PC-3 (cell line): Measurements from ENCODE around the gene CYP2B6. TPM values are rescaled to one million over a fixed set of nuclear protein-coding genes. Genes with fewer than 3 reads are reported as not detected.

ENCODE experiments used
- ATAC-seq: fragments of 200-7000 bp; cut with Tn5 transposase; 2 replicates; pipeline ENCODE4 v1.9.1; 2020; ENCODE audit warnings: mild to moderate bottlenecking, moderate library complexity
- BruUV-seq: library from RNA; stranded (reverse); fragments of 400-500 nt; replicated peaks from 2 replicates; lab custom pipeline; 2021; lab: Mats Ljungman, UMichigan
- CTCF ChIA-PET: fragments of 300-600 bp; sonication (Branson Sonifier 250); formaldehyde crosslinking; loops from one replicate; lab custom pipeline; 2022; ENCODE audit warnings: antibody characterized with exemption; lab: Charles Lee
- POLR2A ChIA-PET: fragments of 300-600 bp; sonication (Branson Sonifier 250); formaldehyde crosslinking; loops from one replicate; lab custom pipeline; 2022; ENCODE audit warnings: antibody characterized with exemption; ENCODE audit not compliant: unreplicated experiment; lab: Charles Lee
- DNase-seq: peaks from one replicate; pipeline ENCODE4 v3.0.0-alpha.2; 2015
- H2AFZ ChIP-seq: fragments of 300-600 bp; sonication (generic); 2 replicates; pipeline ENCODE4 v1.6.0; 2016; ENCODE audit warnings: antibody characterized with exemption, low read length
- H3F3A ChIP-seq: fragments of 300-600 bp; sonication (generic); one replicate; pipeline ENCODE4 v1.6.0; 2017; ENCODE audit warnings: antibody characterized with exemption, low read length, control low read depth, mild to moderate bottlenecking; ENCODE audit not compliant: unreplicated experiment
- H3K27ac ChIP-seq: fragments of 300-600 bp; sonication (generic); 2 replicates; pipeline ENCODE4 v1.5.1; 2016; ENCODE audit warnings: mild to moderate bottlenecking, low read length
- H3K27me3 ChIP-seq: fragments of 300-600 bp; sonication (generic); 2 replicates; pipeline ENCODE4 v1.6.1; 2016; ENCODE audit warnings: low read length, mixed read lengths
- H3K36me3 ChIP-seq: fragments of 300-600 bp; sonication (generic); 2 replicates; pipeline ENCODE4 v1.6.1; 2016; ENCODE audit warnings: low read depth, mixed run types, low read length, mixed read lengths
- H3K4me1 ChIP-seq: fragments of 300-600 bp; sonication (generic); 2 replicates; pipeline ENCODE4 v1.5.1; 2016; ENCODE audit warnings: low read length; ENCODE audit not compliant: insufficient read depth
- H3K4me2 ChIP-seq: fragments of 300-600 bp; sonication (generic); 2 replicates; pipeline ENCODE4 v1.6.0; 2016; ENCODE audit warnings: low read length
- H3K4me3 ChIP-seq: fragments of 300-600 bp; sonication (generic); 2 replicates; pipeline ENCODE4 v1.5.1; 2016; ENCODE audit warnings: mild to moderate bottlenecking, low read length, mixed read lengths
- H3K79me2 ChIP-seq: fragments of 300-600 bp; sonication (generic); 2 replicates; pipeline ENCODE4 v1.6.1; 2017; ENCODE audit warnings: low read length, mixed read lengths
- H3K9ac ChIP-seq: fragments of 300-600 bp; sonication (generic); 2 replicates; pipeline ENCODE4 v1.6.0; 2016; ENCODE audit warnings: mild to moderate bottlenecking, low read length
- H3K9me2 ChIP-seq: fragments of 300-600 bp; sonication (generic); replicated peaks from 2 replicates; pipeline ENCODE4 v1.6.1; 2016; ENCODE audit warnings: mixed run types, low read length, mixed read lengths
- H3K9me3 ChIP-seq: fragments of 300-600 bp; sonication (generic); 2 replicates; pipeline ENCODE4 v1.6.1; 2016; ENCODE audit warnings: low read length, mixed read lengths
- H4K20me1 ChIP-seq: fragments of 300-600 bp; sonication (generic); 2 replicates; pipeline ENCODE4 v1.6.1; 2016; ENCODE audit warnings: low read length, mixed read lengths
- EZH2 ChIP-seq: fragments of 300-600 bp; sonication (generic); IDR thresholded peaks from one replicate; pipeline ENCODE4 v1.6.1; 2017; ENCODE audit warnings: antibody characterized with exemption, mild to moderate bottlenecking, low read length; ENCODE audit not compliant: unreplicated experiment
- EZH2phosphoT487 ChIP-seq: fragments of 300-600 bp; sonication (generic); IDR thresholded peaks from 2 replicates; pipeline ENCODE4 v1.6.1; 2018; ENCODE audit warnings: mild to moderate bottlenecking, antibody characterized with exemption, low read length, borderline replicate concordance
- intact Hi-C: fragments of 100-400 bp; cut with micrococcal nuclease; formaldehyde crosslinking; loops from 2 replicates; pipeline ENCODE4 v1.9.0; 2023
- total RNA-seq: library from RNA; depleted of rRNA; stranded (reverse); fragments of >200 nt; gene quantifications from 2 replicates; pipeline ENCODE4 v1.2.3, GENCODE V29; 2014
- TF ChIP-seq, protein P1 (sequence below): fragments of 300-600 bp; sonication (generic); conservative IDR thresholded peaks from 2 replicates; pipeline ENCODE4 v1.5.1; 2017; ENCODE audit warnings: antibody characterized with exemption, low read depth, mild to moderate bottlenecking, low read length

Gene CYP2B6
- total RNA-seq, 1 experiment from 2014 or later: not detected

DNA sequence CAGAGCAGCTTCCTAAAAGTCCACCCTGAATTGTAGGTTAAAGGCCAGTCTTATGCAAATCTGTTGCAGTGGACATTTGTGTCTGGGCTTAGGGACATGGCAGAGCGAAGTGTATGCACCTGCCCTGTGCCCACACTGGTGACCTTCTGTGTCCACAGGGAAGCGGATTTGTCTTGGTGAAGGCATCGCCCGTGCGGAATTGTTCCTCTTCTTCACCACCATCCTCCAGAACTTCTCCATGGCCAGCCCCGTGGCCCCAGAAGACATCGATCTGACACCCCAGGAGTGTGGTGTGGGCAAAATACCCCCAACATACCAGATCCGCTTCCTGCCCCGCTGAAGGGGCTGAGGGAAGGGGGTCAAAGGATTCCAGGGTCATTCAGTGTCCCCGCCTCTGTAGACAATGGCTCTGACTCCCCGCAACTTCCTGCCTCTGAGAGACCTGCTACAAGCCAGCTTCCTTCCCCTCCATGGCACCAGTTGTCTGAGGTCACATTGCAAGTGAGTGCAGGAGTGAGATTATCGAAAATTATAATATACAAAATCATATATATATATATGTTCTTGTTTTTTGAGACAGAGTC, 25.5 kb downstream of the CYP2B6 start:
- Histone ChIP-seq H2AFZ (no peak overlapping the region), H3K79me2 (no peaks in the 10 kb centered on the region), H3K4me1 (no peaks in the 10 kb centered on the region), H4K20me1 (no peaks in the 10 kb centered on the region), H3K9me2 (no peaks in the 10 kb centered on the region), H3F3A (no peaks in the 10 kb centered on the region), H3K27me3 (peaks cover 17% of the 10 kb centered on the region; the same call in 1 of the 2 replicates), H3K27ac (no peak overlapping the region), H3K9ac (no peak overlapping the region), H3K4me2 (no peak overlapping the region), H3K9me3 (no peaks in the 10 kb centered on the region), H3K36me3 (no peaks in the 10 kb centered on the region), H3K4me3 (no peak overlapping the region)
- DNase-seq (no peak), ATAC-seq (no peak)
- ChIA-PET POLR2A (no interaction called here), CTCF (no interaction called here)
- no peak for TF ChIP-seq EZH2phosphoT487
- BruUV-seq: no TSS peak
- intact Hi-C loops: no loop called here

DNA sequence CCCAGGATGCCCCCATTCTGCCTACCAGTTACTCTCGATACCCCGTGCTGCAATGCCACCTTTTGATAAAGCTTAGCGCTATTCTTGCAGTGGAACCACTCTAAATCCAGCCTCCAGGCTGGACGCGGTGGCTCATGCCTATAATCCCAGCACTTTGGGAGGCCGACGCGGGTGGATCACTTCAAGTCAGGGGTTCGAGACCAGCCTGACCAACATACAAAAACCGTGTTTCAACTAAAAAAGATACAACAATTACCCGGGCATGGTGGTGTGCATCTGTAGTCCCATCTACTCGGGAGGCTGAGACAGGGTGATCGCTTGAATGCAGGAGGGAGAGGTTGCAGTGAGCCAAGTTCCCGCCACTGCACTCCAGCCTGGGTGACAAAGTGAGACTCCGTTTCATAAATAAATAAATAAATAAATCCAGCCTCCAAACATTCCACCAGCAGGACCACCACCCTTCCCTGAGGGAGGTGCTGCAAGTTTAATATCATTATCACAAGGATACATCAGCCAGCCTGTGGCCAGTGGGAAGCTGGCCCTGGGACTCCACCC, 27.7 kb downstream of the CYP2B6 start:
- BruUV-seq: no TSS peak
- no peak overlapping the region for H3K27ac ChIP-seq
- no peak overlapping the region for H3K4me2 ChIP-seq
- no peaks in the 10 kb centered on the region for H3K36me3 ChIP-seq
- no peaks in the 10 kb centered on the region for H3K27me3 ChIP-seq
- no peak overlapping the region for H2AFZ ChIP-seq
- no peaks in the 10 kb centered on the region for H3F3A ChIP-seq
- H3K4me1 ChIP-seq: no peaks in the 10 kb centered on the region
- H3K9ac ChIP-seq: no peak overlapping the region
- ChIA-PET POLR2A (no interaction called here), CTCF (no interaction called here)
- no peaks in the 10 kb centered on the region for H3K9me2 ChIP-seq
- H3K9me3 ChIP-seq: no peaks in the 10 kb centered on the region
- no peak for DNase-seq
- no peak for TF ChIP-seq EZH2phosphoT487
- TF ChIP-seq, protein P1, sequence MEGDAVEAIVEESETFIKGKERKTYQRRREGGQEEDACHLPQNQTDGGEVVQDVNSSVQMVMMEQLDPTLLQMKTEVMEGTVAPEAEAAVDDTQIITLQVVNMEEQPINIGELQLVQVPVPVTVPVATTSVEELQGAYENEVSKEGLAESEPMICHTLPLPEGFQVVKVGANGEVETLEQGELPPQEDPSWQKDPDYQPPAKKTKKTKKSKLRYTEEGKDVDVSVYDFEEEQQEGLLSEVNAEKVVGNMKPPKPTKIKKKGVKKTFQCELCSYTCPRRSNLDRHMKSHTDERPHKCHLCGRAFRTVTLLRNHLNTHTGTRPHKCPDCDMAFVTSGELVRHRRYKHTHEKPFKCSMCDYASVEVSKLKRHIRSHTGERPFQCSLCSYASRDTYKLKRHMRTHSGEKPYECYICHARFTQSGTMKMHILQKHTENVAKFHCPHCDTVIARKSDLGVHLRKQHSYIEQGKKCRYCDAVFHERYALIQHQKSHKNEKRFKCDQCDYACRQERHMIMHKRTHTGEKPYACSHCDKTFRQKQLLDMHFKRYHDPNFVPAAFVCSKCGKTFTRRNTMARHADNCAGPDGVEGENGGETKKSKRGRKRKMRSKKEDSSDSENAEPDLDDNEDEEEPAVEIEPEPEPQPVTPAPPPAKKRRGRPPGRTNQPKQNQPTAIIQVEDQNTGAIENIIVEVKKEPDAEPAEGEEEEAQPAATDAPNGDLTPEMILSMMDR: no peak
- no peak for TF ChIP-seq EZH2
- no peak for ATAC-seq
- H3K79me2 ChIP-seq: no peaks in the 10 kb centered on the region
- no peaks in the 10 kb centered on the region for H4K20me1 ChIP-seq
- H3K4me3 ChIP-seq: no peak overlapping the region
- intact Hi-C loops: no loop called here

DNA sequence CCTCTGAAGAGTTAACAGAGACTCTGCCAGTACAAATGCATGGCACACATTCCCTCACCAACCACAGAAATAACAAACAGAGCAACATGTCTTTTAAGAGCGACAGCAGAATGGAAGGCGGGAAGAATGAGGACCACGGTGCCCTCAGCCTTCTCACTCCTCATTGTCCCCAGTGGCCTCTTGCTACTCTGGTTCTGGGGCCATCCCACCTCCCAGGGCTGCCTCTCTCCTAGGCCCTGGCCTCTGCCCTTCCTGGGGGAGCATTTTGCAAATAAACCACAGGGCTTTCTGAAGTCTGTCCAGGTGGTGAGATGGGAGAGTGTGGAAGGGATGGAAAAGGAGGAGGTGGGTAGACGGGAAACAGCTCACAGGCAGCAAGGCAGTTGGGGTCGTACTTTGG, 28.3 kb downstream of the CYP2B6 start:
- Histone ChIP-seq H3K27me3 (no peaks in the 10 kb centered on the region), H3F3A (no peaks in the 10 kb centered on the region), H3K4me2 (no peak overlapping the region), H3K4me3 (no peak overlapping the region), H3K9me2 (no peaks in the 10 kb centered on the region), H3K9ac (no peak overlapping the region), H4K20me1 (no peaks in the 10 kb centered on the region), H3K27ac (no peak overlapping the region), H3K4me1 (no peaks in the 10 kb centered on the region), H2AFZ (no peak overlapping the region), H3K9me3 (no peaks in the 10 kb centered on the region), H3K79me2 (no peaks in the 10 kb centered on the region), H3K36me3 (no peaks in the 10 kb centered on the region)
- no TSS peak for BruUV-seq
- intact Hi-C loops: no loop called here
- TF ChIP-seq EZH2: no peak
- TF ChIP-seq, protein P1: no peak
- no peak for TF ChIP-seq EZH2phosphoT487
- DNase-seq: no peak
- ChIA-PET CTCF (no interaction called here), POLR2A (no interaction called here)
- ATAC-seq: no peak
